ENCODE results near the gene DST.

DNA sequence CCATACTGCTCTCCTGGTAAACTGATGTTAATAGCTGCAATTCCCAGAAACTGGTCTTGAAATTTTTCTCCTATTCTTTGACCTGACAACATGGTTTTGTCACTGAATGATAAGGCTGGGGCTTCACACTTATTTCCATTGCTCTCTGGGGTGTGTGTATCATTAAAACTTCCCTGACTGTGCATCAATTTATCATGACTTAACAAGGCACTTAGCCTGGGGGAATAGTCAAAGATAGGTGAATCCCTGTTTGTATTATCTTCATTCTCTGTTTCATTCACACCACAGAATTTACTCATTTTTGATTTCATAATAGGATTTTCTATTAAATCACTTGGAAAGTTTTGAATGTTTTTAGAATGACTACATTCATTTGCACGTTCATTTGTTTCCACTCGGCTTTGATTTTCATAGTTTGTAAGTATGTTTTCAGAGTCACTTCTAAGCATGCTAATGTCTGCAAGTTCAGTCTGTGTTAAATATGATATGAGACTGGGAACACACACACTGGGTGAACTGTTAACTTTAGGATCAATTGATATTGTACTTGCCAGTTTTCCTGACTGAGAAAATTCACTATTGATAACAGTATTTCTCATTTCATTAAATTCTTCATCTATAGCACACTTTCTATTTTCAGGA is 35.5 kb downstream of the DST start:
- TF ChIP-seq, protein P1, sequence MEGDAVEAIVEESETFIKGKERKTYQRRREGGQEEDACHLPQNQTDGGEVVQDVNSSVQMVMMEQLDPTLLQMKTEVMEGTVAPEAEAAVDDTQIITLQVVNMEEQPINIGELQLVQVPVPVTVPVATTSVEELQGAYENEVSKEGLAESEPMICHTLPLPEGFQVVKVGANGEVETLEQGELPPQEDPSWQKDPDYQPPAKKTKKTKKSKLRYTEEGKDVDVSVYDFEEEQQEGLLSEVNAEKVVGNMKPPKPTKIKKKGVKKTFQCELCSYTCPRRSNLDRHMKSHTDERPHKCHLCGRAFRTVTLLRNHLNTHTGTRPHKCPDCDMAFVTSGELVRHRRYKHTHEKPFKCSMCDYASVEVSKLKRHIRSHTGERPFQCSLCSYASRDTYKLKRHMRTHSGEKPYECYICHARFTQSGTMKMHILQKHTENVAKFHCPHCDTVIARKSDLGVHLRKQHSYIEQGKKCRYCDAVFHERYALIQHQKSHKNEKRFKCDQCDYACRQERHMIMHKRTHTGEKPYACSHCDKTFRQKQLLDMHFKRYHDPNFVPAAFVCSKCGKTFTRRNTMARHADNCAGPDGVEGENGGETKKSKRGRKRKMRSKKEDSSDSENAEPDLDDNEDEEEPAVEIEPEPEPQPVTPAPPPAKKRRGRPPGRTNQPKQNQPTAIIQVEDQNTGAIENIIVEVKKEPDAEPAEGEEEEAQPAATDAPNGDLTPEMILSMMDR (IDR thresholded peaks at IDR 0.05), result no peak
- TF ChIP-seq POLR2A (IDR thresholded peaks at IDR 0.05) (no peak), EP300 (IDR thresholded peaks at IDR 0.05) (no peak)

All from tibial nerve (tissue), 4 donors.